ENCODE data around the gene STYX. TPM values are rescaled to one million over a fixed set of nuclear protein-coding genes. Genes with fewer than 3 reads are reported as not detected.
A peak's percentile ranks its signal among the peaks of the same experiment; 100 is the strongest.

The STYX gene
- total RNA-seq, 2 donors from 2014 or later = 13.4 to 14.0 TPM

GRCh38 chr14:52790011-52790755 is 60.2 kb downstream of the STYX start:
- ATAC-seq (replicated peaks) = no peak
- H3K4me1 Mint-ChIP-seq = peaks cover 26% of the 10 kb centered on the region
- H3K27me3 Mint-ChIP-seq = no peaks in the 10 kb centered on the region
- H3K27ac Mint-ChIP-seq = peak overlapping the region; percentile 86
- H3K9me3 Mint-ChIP-seq = no peaks in the 10 kb centered on the region
- H3K4me3 Mint-ChIP-seq = peak overlapping the region; percentile 96
- peaks cover 8% of the 10 kb centered on the region for H3K36me3 Mint-ChIP-seq (ENCODE audit: low read depth)

GRCh38 chr14:52790756-52791222 is 60.8 kb downstream of the STYX start:
- peaks cover 8% of the 10 kb centered on the region for H3K36me3 Mint-ChIP-seq (ENCODE audit: low read depth)
- H3K27ac Mint-ChIP-seq = peak overlapping the region; percentile 86
- H3K9me3 Mint-ChIP-seq = no peaks in the 10 kb centered on the region
- ATAC-seq (replicated peaks) = peak; percentile 1
- peaks cover 26% of the 10 kb centered on the region for H3K4me1 Mint-ChIP-seq
- peak overlapping the region; percentile 96 for H3K4me3 Mint-ChIP-seq
- no peaks in the 10 kb centered on the region for H3K27me3 Mint-ChIP-seq

- Mint-ChIP-seq H3K4me3 (peak within 1 kb of the TSS; percentile 96), H3K27me3 (no peaks in the 10 kb centered on the region), H3K27ac (peak within 1 kb of the TSS; percentile 86), H3K36me3 (ENCODE audit: low read depth) (peaks cover 8% of the 10 kb centered on the region), H3K9me3 (no peaks in the 10 kb centered on the region), H3K4me1 (peaks cover 26% of the 10 kb centered on the region)
- ATAC-seq (replicated peaks) = peak; percentile 90
These were observed 61.5 kb downstream of the STYX start, which contains the start of gene GNPNAT1 for GRCh38 chr14:52791223-52792096. TSS of gene GNPNAT1 (minus strand) at chr14:52791607. CDS start at chr14:52784650, 6,957 bp downstream.

DNA sequence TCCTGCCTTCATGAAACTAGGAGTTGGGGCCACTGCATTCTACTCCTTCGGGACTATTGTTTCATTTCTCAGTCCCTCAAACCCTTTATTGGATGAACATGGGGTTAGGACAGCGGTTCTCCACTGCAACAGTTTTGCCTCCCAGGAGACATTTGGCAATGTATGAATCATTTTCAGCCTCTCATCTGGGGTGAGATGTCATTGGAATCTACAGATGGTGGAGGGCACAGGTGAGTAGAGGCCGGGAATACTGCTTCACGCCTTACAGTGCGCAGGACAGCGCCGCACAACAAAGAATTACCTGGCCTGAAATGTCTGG is 62.1 kb downstream of the STYX start:
- H3K9me3 Mint-ChIP-seq = no peaks in the 10 kb centered on the region
- no peaks in the 10 kb centered on the region for H3K27me3 Mint-ChIP-seq
- peak overlapping the region; percentile 80 for H3K27ac Mint-ChIP-seq
- H3K36me3 Mint-ChIP-seq (ENCODE audit: low read depth) = peaks cover 8% of the 10 kb centered on the region
- peaks cover 25% of the 10 kb centered on the region for H3K4me1 Mint-ChIP-seq
- H3K4me3 Mint-ChIP-seq = peak overlapping the region; percentile 96
- ATAC-seq (replicated peaks) = no peak

DNA sequence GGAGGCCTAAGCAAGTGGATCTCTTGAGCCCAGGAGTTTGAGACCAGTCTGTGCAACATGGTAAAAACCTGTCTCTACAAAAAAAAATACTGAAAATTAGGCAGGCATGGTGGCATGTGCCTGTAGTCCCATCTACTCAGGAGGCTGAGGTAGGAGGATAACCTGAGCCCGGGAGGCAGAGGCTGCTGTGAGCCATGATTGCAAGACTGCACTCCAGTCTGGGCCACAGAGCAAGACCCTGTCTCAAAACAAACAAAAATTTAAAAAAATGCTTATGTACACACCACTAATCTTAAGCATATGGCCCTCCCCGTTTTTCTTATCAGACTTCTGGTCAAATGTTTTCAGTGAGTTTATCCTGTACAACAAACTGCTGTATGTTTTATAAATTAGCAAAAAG is 63.1 kb downstream of the STYX start:
- Mint-ChIP-seq H3K36me3 (ENCODE audit: low read depth) (peaks cover 5% of the 10 kb centered on the region), H3K4me3 (no peak overlapping the region), H3K4me1 (peaks cover 22% of the 10 kb centered on the region), H3K9me3 (no peaks in the 10 kb centered on the region), H3K27ac (no peak overlapping the region), H3K27me3 (no peaks in the 10 kb centered on the region)
- no peak for ATAC-seq (replicated peaks)

GRCh38 chr14:52797653-52798052 is 67.7 kb downstream of the STYX start:
- no peak for ATAC-seq (replicated peaks)
- Mint-ChIP-seq H3K36me3 (ENCODE audit: low read depth) (no peaks in the 10 kb centered on the region), H3K4me1 (peaks cover 5% of the 10 kb centered on the region), H3K4me3 (no peak overlapping the region), H3K9me3 (no peaks in the 10 kb centered on the region), H3K27me3 (no peaks in the 10 kb centered on the region), H3K27ac (no peak overlapping the region)

DNA sequence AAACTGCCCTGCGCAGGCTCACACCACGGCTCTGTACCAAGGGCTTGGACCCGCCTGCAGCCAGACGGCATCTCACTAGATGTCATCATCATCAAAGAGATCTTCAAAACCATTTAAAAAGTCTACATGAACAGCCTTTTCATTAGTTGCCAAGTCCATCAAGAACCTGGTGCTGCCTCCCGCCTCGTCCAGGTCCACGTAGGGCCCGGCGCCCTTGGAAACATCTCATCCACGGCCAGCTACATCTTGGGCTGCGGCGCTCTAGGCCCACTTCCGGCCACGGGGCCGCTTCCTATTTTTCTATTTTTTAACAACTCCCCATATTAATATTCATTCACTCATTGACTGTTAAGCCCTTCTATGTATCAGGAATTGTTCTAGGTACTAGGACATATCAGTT is 68.9 kb downstream of the STYX start:
- Mint-ChIP-seq H3K4me3 (no peak overlapping the region), H3K36me3 (ENCODE audit: low read depth) (no peaks in the 10 kb centered on the region), H3K4me1 (peaks cover 5% of the 10 kb centered on the region), H3K27ac (no peak overlapping the region), H3K27me3 (no peaks in the 10 kb centered on the region), H3K9me3 (no peaks in the 10 kb centered on the region)
- no peak for ATAC-seq (replicated peaks)

- H3K4me3 Mint-ChIP-seq = no peak overlapping the region
- no peaks in the 10 kb centered on the region for H3K36me3 Mint-ChIP-seq (ENCODE audit: low read depth)
- H3K9me3 Mint-ChIP-seq = no peaks in the 10 kb centered on the region
- H3K4me1 Mint-ChIP-seq = peaks cover 5% of the 10 kb centered on the region
- H3K27ac Mint-ChIP-seq = no peak overlapping the region
- ATAC-seq (replicated peaks) = peak; percentile 56
- no peaks in the 10 kb centered on the region for H3K27me3 Mint-ChIP-seq
These were observed 71.2 kb downstream of the STYX start for GRCh38 chr14:52801014-52801712.

- Mint-ChIP-seq H3K4me3 (no peak overlapping the region), H3K4me1 (peaks cover 5% of the 10 kb centered on the region), H3K36me3 (ENCODE audit: low read depth) (no peaks in the 10 kb centered on the region), H3K9me3 (no peaks in the 10 kb centered on the region), H3K27ac (no peak overlapping the region), H3K27me3 (no peaks in the 10 kb centered on the region)
- no peak for ATAC-seq (replicated peaks)
These were observed 72.6 kb downstream of the STYX start for GRCh38 chr14:52802597-52802996.

- no peak for ATAC-seq (replicated peaks)
- Mint-ChIP-seq H3K27me3 (no peaks in the 10 kb centered on the region), H3K27ac (no peak overlapping the region), H3K4me1 (peaks cover 5% of the 10 kb centered on the region), H3K9me3 (no peaks in the 10 kb centered on the region), H3K36me3 (ENCODE audit: low read depth) (no peaks in the 10 kb centered on the region), H3K4me3 (no peak overlapping the region)
These were observed 76.1 kb downstream of the STYX start for GRCh38 chr14:52806115-52806514.

- no peak for ATAC-seq (replicated peaks)
- no peaks in the 10 kb centered on the region for H3K9me3 Mint-ChIP-seq
- no peaks in the 10 kb centered on the region for H3K4me1 Mint-ChIP-seq
- no peaks in the 10 kb centered on the region for H3K36me3 Mint-ChIP-seq (ENCODE audit: low read depth)
- H3K27me3 Mint-ChIP-seq = no peaks in the 10 kb centered on the region
- no peak overlapping the region for H3K27ac Mint-ChIP-seq
- H3K4me3 Mint-ChIP-seq = no peak overlapping the region
These were observed 78.1 kb downstream of the STYX start for GRCh38 chr14:52808101-52808500.

DNA sequence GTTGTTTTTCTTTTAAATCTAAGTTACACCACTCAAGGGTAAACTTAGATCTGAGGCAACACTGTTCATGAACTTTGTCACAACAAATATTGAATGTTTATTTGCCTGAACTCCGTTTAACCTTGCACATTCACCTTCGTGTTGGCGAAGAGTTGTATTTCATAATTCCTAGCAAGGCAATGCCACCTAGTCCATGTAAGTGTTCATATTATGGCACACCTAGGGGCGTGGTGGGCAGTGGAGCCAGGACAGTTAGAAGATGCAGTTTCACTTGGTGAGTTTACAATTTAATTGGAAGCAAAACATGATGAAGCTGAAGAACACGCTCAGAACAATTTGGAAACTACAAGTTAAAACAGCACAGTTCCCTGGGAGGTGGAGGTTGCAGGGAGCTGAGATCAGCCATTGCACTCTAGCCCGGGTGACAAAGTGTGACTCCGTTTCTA is 91.9 kb downstream of the STYX start:
- H3K27me3 Mint-ChIP-seq = no peaks in the 10 kb centered on the region
- no peaks in the 10 kb centered on the region for H3K4me1 Mint-ChIP-seq
- no peak for ATAC-seq (replicated peaks)
- no peak overlapping the region for H3K4me3 Mint-ChIP-seq
- H3K36me3 Mint-ChIP-seq (ENCODE audit: low read depth) = no peaks in the 10 kb centered on the region
- H3K9me3 Mint-ChIP-seq = no peaks in the 10 kb centered on the region
- no peak overlapping the region for H3K27ac Mint-ChIP-seq

- H3K27ac Mint-ChIP-seq = no peak overlapping the region
- H3K36me3 Mint-ChIP-seq (ENCODE audit: low read depth) = no peaks in the 10 kb centered on the region
- H3K4me1 Mint-ChIP-seq = no peaks in the 10 kb centered on the region
- H3K27me3 Mint-ChIP-seq = no peaks in the 10 kb centered on the region
- no peak overlapping the region for H3K4me3 Mint-ChIP-seq
- ATAC-seq (replicated peaks) = peak; percentile 38
- no peaks in the 10 kb centered on the region for H3K9me3 Mint-ChIP-seq
These were observed 94.5 kb downstream of the STYX start for GRCh38 chr14:52824462-52824861.

Measured in activated T-helper 17 cell treated with anti-CD3 and anti-CD28 coated beads, Interleukin-2, amount 50 U/mL, for 72 hours (primary cell).